ENCODE measurements around the gene VPS54.
"Not testable (repeated sequence)": the region's sequence is repeated elsewhere in the genome, so short reads cannot be mapped to it uniquely, and the experiment has no call there.

- not testable (repeated sequence) for TF ChIP-seq CTCF, EP300, POLR2AphosphoS5 (IDR thresholded peaks at IDR 0.05)
These were observed 87.1 kb downstream of the VPS54 start for GRCh38 chr2:63932104-63932503.

Measured in esophagus muscularis mucosa (tissue), 4 donors.